ENCODE measurements around the gene ATRX. TPM values are rescaled to one million over a fixed set of nuclear protein-coding genes. Genes with fewer than 3 reads are reported as not detected.

Gene ATRX
- total and polyA plus RNA-seq, 2 experiments from 2014 or later: 162 to 179 TPM

DNA sequence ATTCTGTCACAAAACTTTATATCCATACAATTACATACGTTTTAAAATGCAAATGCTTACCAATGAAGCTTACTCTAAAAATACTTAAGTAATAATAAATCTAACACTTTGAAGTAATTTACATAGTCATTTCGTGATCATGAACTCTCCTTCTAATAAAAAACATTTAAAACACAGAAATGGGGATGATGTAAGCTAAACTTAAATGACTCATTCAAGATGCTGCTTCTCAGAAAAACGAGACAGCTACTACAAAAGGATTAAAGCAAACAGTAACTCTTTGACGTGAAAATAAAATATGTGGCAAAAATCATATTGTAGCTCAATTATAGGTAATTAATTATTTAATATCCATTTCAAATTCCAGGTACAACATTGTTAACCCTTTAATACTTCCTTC lies 190.2 kb downstream of the ATRX start (continued):
- TF ChIP-seq, protein P1, sequence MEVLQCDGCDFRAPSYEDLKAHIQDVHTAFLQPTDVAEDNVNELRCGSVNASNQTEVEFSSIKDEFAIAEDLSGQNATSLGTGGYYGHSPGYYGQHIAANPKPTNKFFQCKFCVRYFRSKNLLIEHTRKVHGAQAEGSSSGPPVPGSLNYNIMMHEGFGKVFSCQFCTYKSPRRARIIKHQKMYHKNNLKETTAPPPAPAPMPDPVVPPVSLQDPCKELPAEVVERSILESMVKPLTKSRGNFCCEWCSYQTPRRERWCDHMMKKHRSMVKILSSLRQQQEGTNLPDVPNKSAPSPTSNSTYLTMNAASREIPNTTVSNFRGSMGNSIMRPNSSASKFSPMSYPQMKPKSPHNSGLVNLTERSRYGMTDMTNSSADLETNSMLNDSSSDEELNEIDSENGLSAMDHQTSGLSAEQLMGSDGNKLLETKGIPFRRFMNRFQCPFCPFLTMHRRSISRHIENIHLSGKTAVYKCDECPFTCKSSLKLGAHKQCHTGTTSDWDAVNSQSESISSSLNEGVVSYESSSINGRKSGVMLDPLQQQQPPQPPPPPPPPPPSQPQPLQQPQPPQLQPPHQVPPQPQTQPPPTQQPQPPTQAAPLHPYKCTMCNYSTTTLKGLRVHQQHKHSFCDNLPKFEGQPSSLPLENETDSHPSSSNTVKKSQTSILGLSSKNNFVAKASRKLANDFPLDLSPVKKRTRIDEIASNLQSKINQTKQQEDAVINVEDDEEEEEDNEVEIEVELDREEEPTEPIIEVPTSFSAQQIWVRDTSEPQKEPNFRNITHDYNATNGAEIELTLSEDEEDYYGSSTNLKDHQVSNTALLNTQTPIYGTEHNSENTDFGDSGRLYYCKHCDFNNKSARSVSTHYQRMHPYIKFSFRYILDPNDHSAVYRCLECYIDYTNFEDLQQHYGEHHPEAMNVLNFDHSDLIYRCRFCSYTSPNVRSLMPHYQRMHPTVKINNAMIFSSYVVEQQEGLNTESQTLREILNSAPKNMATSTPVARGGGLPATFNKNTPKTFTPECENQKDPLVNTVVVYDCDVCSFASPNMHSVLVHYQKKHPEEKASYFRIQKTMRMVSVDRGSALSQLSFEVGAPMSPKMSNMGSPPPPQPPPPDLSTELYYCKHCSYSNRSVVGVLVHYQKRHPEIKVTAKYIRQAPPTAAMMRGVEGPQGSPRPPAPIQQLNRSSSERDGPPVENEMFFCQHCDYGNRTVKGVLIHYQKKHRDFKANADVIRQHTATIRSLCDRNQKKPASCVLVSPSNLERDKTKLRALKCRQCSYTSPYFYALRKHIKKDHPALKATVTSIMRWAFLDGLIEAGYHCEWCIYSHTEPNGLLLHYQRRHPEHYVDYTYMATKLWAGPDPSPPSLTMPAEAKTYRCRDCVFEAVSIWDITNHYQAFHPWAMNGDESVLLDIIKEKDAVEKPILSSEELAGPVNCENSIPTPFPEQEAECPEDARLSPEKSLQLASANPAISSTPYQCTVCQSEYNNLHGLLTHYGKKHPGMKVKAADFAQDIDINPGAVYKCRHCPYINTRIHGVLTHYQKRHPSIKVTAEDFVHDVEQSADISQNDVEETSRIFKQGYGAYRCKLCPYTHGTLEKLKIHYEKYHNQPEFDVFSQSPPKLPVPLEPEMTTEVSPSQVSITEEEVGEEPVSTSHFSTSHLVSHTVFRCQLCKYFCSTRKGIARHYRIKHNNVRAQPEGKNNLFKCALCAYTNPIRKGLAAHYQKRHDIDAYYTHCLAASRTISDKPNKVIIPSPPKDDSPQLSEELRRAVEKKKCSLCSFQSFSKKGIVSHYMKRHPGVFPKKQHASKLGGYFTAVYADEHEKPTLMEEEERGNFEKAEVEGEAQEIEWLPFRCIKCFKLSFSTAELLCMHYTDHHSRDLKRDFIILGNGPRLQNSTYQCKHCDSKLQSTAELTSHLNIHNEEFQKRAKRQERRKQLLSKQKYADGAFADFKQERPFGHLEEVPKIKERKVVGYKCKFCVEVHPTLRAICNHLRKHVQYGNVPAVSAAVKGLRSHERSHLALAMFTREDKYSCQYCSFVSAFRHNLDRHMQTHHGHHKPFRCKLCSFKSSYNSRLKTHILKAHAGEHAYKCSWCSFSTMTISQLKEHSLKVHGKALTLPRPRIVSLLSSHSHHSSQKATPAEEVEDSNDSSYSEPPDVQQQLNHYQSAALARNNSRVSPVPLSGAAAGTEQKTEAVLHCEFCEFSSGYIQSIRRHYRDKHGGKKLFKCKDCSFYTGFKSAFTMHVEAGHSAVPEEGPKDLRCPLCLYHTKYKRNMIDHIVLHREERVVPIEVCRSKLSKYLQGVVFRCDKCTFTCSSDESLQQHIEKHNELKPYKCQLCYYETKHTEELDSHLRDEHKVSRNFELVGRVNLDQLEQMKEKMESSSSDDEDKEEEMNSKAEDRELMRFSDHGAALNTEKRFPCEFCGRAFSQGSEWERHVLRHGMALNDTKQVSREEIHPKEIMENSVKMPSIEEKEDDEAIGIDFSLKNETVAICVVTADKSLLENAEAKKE (CRISPR knock-in tag; IDR thresholded peaks at IDR 0.05): no peak
- TF ChIP-seq EZH2phosphoT487 (IDR thresholded peaks at IDR 0.05; ENCODE audit: unreplicated experiment) (no peak), POLR2AphosphoS5 (IDR thresholded peaks at IDR 0.05; ENCODE audit: low read depth) (no peak), STAT1 (IDR thresholded peaks at IDR 0.05; ENCODE audit: unreplicated experiment) (no peak)
- TF ChIP-seq, protein P2, sequence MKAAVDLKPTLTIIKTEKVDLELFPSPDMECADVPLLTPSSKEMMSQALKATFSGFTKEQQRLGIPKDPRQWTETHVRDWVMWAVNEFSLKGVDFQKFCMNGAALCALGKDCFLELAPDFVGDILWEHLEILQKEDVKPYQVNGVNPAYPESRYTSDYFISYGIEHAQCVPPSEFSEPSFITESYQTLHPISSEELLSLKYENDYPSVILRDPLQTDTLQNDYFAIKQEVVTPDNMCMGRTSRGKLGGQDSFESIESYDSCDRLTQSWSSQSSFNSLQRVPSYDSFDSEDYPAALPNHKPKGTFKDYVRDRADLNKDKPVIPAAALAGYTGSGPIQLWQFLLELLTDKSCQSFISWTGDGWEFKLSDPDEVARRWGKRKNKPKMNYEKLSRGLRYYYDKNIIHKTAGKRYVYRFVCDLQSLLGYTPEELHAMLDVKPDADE (IDR thresholded peaks at IDR 0.05): no peak

DNA sequence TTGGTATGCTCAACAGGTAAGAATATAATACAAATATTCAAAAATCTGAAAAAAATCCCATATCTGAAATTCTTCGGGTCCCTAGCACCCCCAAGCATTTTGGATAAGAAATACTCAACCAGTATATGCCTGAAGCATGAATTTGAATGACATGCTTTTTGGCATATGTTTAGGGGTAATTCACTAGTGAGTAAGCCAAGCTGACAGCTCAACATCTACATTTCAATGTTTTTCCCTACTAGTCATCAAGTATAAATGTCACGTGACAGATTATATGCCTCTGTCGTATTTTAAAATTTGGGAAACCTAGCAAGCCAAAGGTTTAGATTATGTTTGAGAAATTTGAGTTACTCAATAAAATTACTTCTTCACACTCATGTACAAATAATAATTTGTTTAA lies 213.7 kb downstream of the ATRX start:
- DNase-seq (ENCODE audit: low spot score) (no peak), ATAC-seq (no peak)
- Histone ChIP-seq H3K4me3 (no peak overlapping the region), H3K4me1 (ENCODE audit: insufficient read depth) (peaks cover 9% of the 10 kb centered on the region; the same call in 1 of the 2 replicates), H4K20me1 (replicated peaks; ENCODE audit: insufficient read depth) (no peaks in the 10 kb centered on the region), H3K27ac (ENCODE audit: low read depth) (no peak overlapping the region), H2AFZ (no peak overlapping the region), H3K27me3 (ENCODE audit: insufficient read depth) (no peaks in the 10 kb centered on the region), H3K36me3 (ENCODE audit: insufficient read depth) (no peaks in the 10 kb centered on the region), H3F3A (replicated peaks; ENCODE audit: low read depth) (no peaks in the 10 kb centered on the region), H3K4me2 (no peak overlapping the region), H3K9me2 (ENCODE audit: insufficient read depth) (no peaks in the 10 kb centered on the region), H3K79me2 (replicated peaks; ENCODE audit: insufficient read depth) (peaks cover 8% of the 10 kb centered on the region)
- Mint-ChIP-seq H3K27ac (no peak overlapping the region), H3K4me3 (no peak overlapping the region), H3K9me3 (no peaks in the 10 kb centered on the region), H3K4me1 (peaks cover 2% of the 10 kb centered on the region; the same call in 1 of the 3 replicates), H3K27me3 (ENCODE audit: insufficient read depth, low read depth, poor library complexity) (no peaks in the 10 kb centered on the region), H3K36me3 (ENCODE audit: low read depth) (peaks cover 11% of the 10 kb centered on the region; the same call in 2 of the 3 replicates)
- TF ChIP-seq, protein P2 (IDR thresholded peaks at IDR 0.05): no peak
- TF ChIP-seq ZNF114 (CRISPR knock-in tag; IDR thresholded peaks at IDR 0.05) (no peak), EZH2 (IDR thresholded peaks at IDR 0.05; ENCODE audit: low read depth, unreplicated experiment) (no peak), EZH2phosphoT487 (IDR thresholded peaks at IDR 0.05; ENCODE audit: unreplicated experiment) (no peak), NANOG (IDR thresholded peaks at IDR 0.05; ENCODE audit: borderline replicate concordance) (no peak), STAT1 (IDR thresholded peaks at IDR 0.05; ENCODE audit: unreplicated experiment) (no peak), ZNF331 (CRISPR knock-in tag; IDR thresholded peaks at IDR 0.05; ENCODE audit: low read depth) (no peak)

Data from GM23338 (cell line).